ENCODE measurements around the gene BAX. TPM values are rescaled to one million over a fixed set of nuclear protein-coding genes. Genes with fewer than 3 reads are reported as not detected.

BAX gene
- total and polyA plus RNA-seq, 2 of the 13 experiments (the other 11 are each of a cell fraction or from before 2014, with no cell fraction given), result 139 to 176 TPM

GRCh38 chr19:48907671-48908070, 47.0 kb upstream of the BAX start (continued):
- TF ChIP-seq ZNF646 (CRISPR knock-in tag; IDR thresholded peaks at IDR 0.05), result no peak
- no peak for TF ChIP-seq ZNF709 (CRISPR knock-in tag; IDR thresholded peaks at IDR 0.05)
- TF ChIP-seq HNRNPH1 (optimal IDR thresholded peaks at IDR 0.05; ENCODE audit: low read depth, low read length), result no peak
- TF ChIP-seq, protein P1, sequence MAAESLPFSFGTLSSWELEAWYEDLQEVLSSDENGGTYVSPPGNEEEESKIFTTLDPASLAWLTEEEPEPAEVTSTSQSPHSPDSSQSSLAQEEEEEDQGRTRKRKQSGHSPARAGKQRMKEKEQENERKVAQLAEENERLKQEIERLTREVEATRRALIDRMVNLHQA (CRISPR knock-in tag; IDR thresholded peaks at IDR 0.05), result no peak
- TF ChIP-seq MLXIP (CRISPR knock-in tag; IDR thresholded peaks at IDR 0.05; ENCODE audit: borderline replicate concordance), result no peak
- TF ChIP-seq, protein P2, sequence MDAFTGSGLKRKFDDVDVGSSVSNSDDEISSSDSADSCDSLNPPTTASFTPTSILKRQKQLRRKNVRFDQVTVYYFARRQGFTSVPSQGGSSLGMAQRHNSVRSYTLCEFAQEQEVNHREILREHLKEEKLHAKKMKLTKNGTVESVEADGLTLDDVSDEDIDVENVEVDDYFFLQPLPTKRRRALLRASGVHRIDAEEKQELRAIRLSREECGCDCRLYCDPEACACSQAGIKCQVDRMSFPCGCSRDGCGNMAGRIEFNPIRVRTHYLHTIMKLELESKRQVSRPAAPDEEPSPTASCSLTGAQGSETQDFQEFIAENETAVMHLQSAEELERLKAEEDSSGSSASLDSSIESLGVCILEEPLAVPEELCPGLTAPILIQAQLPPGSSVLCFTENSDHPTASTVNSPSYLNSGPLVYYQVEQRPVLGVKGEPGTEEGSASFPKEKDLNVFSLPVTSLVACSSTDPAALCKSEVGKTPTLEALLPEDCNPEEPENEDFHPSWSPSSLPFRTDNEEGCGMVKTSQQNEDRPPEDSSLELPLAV (CRISPR knock-in tag; conservative IDR thresholded peaks at IDR 0.05; ENCODE audit: low read depth), result no peak
- TF ChIP-seq FOXC1 (CRISPR knock-in tag; IDR thresholded peaks at IDR 0.05; ENCODE audit: borderline replicate concordance), result no peak
- TF ChIP-seq SETDB1 (CRISPR knock-in tag; IDR thresholded peaks at IDR 0.05; ENCODE audit: borderline replicate concordance), result no peak
- peak; percentile 50; the same call in 1 of the 2 replicates for TF ChIP-seq THRA (CRISPR knock-in tag; IDR thresholded peaks at IDR 0.05; ENCODE audit: borderline replicate concordance)
- TF ChIP-seq TSC22D2 (CRISPR knock-in tag; IDR thresholded peaks at IDR 0.05; ENCODE audit: borderline replicate concordance), result peak; percentile 28; the same call in 1 of the 2 replicates
- TF ChIP-seq ZNF292 (CRISPR knock-in tag; IDR thresholded peaks at IDR 0.05; ENCODE audit: borderline replicate concordance, low read depth), result no peak
- no peak for TF ChIP-seq NR0B2 (CRISPR knock-in tag; IDR thresholded peaks at IDR 0.05)
- no peak for TF ChIP-seq ZNF564 (CRISPR knock-in tag; IDR thresholded peaks at IDR 0.05)
- no peak for TF ChIP-seq REPIN1 (CRISPR knock-in tag; IDR thresholded peaks at IDR 0.05; ENCODE audit: borderline replicate concordance, low read depth)
- no peak for TF ChIP-seq ZNF343 (CRISPR knock-in tag; IDR thresholded peaks at IDR 0.05)
- TF ChIP-seq ZNF207 (IDR thresholded peaks at IDR 0.05; ENCODE audit: borderline replicate concordance), result no peak
